Endothelial cell of umbilical vein (primary cell): Measurements from ENCODE around the gene INPP5A.

ENCODE experiments used
- CTCF ChIP-seq, 2 donors: IDR thresholded peaks; 1 replicate in 1 of 2; 2 replicates in 1 of 2; pipeline ENCODE4 v1.5.1; 2011; ENCODE audit warnings: low read length in 2 of 2, mild to moderate bottlenecking in 2 of 2, moderate library complexity in 2 of 2, control low read depth in 1 of 2, inconsistent platforms in 1 of 2, low read depth in 1 of 2; ENCODE audit not compliant: insufficient read depth in 1 of 2; ENCODE audit errors: extremely low read depth in 1 of 2
- EZH2 ChIP-seq: IDR thresholded peaks from 2 replicates; pipeline ENCODE4 v1.6.1; 2012; ENCODE audit warnings: borderline replicate concordance, low read depth, mild to moderate bottlenecking, moderate library complexity, low read length, inconsistent platforms; ENCODE audit not compliant: severe bottlenecking
- FOS ChIP-seq: IDR thresholded peaks from 2 replicates; pipeline ENCODE4 v1.6.1; 2011; ENCODE audit warnings: mild to moderate bottlenecking, low read length, moderate library complexity, borderline replicate concordance; ENCODE audit not compliant: insufficient read depth
- GATA2 ChIP-seq: IDR thresholded peaks from 2 replicates; pipeline ENCODE4 v1.7.0; 2011; ENCODE audit warnings: low read depth, mild to moderate bottlenecking, moderate library complexity, mixed read lengths, low read length; ENCODE audit not compliant: insufficient read length, insufficient read depth
- JUN ChIP-seq: IDR thresholded peaks from 2 replicates; pipeline ENCODE4 v1.6.1; 2011; ENCODE audit warnings: borderline replicate concordance, low read depth; ENCODE audit not compliant: insufficient read length, insufficient read depth
- MAX ChIP-seq: IDR thresholded peaks from 2 replicates; pipeline ENCODE4 v1.6.1; 2011; ENCODE audit not compliant: insufficient read depth, insufficient read length
- MYC ChIP-seq: IDR thresholded peaks from one replicate; pipeline ENCODE4 v1.6.1; 2011; ENCODE audit warnings: mild to moderate bottlenecking, low read depth, low read length
- POLR2A ChIP-seq: IDR thresholded peaks from 2 replicates; pipeline ENCODE4 v1.6.1; 2012; ENCODE audit warnings: low read depth, mild to moderate bottlenecking, control low read depth, low read length
- POLR2AphosphoS5 ChIP-seq: IDR thresholded peaks from 2 replicates; pipeline ENCODE4 v1.6.1; 2012; ENCODE audit warnings: low read depth, mild to moderate bottlenecking, control low read depth, low read length, moderate library complexity; ENCODE audit not compliant: insufficient read depth

GRCh38 chr10:132639470-132639869, 101.9 kb downstream of the INPP5A start:
- no peak for TF ChIP-seq CTCF (IDR thresholded peaks at IDR 0.05; ENCODE audit: extremely low read depth in 1 of 2, insufficient read depth in 1 of 2, low read depth in 1 of 2, low read length in 2 of 2)
- no peak for TF ChIP-seq POLR2AphosphoS5
- no peak for TF ChIP-seq GATA2
- no peak for TF ChIP-seq POLR2A
- no peak for TF ChIP-seq JUN
- no peak for TF ChIP-seq MAX
- TF ChIP-seq EZH2: no peak
- TF ChIP-seq MYC: no peak
- no peak for TF ChIP-seq FOS
